ENCODE measurements around the gene SMARCC2. TPM values are rescaled to one million over a fixed set of nuclear protein-coding genes. Genes with fewer than 3 reads are reported as not detected.
A peak's percentile ranks its signal among the peaks of the same experiment; 100 is the strongest.

SMARCC2 gene
- total RNA-seq, 1 donor from 2014 or later = 67.1 TPM

DNA sequence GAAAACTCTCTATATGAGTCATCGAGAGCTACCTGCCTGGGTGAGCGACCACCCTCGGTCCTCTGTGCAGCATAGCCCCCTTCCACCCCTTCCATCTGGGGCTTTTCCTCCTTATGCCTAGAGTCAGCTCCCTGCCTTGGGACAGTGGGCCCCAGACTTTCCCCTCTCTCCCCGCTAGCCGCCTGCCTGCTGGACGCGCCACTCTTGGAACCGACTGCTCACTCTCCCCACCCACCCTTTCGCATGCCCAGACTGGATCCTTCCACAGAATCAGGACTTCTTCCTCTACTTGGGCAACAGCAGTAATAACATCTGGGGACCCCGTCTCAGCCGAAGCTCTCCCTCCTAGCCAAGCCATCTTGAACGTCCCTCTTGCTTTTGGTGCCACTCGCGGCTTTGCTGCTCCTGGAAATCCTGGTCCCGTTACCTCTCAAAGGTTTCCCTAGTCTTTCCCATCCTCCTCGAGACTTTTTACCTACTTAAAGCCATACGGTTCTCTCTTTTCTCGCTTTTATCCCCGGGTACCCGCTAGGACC lies 60.5 kb downstream of the SMARCC2 start:
- peaks cover 57% of the 10 kb centered on the region for H3K4me1 ChIP-seq

GRCh38 chr12:56127888-56128669 lies 61.2 kb downstream of the SMARCC2 start, which contains the start of gene ESYT1:
ESYT1 (plus strand) TSS chr12:56128267; CDS start chr12:56128320, 53 bp downstream.
- Histone ChIP-seq H3K27ac (replicated peaks) (peak within 1 kb of the TSS; percentile 91), H3K36me3 (peaks cover 30% of the 10 kb centered on the region), H3K4me1 (peaks cover 63% of the 10 kb centered on the region), H3K27me3 (ENCODE audit: low read depth) (no peaks in the 10 kb centered on the region), H3K9me3 (replicated peaks) (no peaks in the 10 kb centered on the region), H3K4me3 (peak within 1 kb of the TSS; percentile 89)
- DNase-seq = peak; percentile 98
- TF ChIP-seq, protein P1, sequence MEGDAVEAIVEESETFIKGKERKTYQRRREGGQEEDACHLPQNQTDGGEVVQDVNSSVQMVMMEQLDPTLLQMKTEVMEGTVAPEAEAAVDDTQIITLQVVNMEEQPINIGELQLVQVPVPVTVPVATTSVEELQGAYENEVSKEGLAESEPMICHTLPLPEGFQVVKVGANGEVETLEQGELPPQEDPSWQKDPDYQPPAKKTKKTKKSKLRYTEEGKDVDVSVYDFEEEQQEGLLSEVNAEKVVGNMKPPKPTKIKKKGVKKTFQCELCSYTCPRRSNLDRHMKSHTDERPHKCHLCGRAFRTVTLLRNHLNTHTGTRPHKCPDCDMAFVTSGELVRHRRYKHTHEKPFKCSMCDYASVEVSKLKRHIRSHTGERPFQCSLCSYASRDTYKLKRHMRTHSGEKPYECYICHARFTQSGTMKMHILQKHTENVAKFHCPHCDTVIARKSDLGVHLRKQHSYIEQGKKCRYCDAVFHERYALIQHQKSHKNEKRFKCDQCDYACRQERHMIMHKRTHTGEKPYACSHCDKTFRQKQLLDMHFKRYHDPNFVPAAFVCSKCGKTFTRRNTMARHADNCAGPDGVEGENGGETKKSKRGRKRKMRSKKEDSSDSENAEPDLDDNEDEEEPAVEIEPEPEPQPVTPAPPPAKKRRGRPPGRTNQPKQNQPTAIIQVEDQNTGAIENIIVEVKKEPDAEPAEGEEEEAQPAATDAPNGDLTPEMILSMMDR (IDR thresholded peaks at IDR 0.05; ENCODE audit: borderline replicate concordance) = no peak
- intact Hi-C loops (cut with micrococcal nuclease) = no loop called here

More for the DNA sequence above, 60.5 kb downstream of the SMARCC2 start:
- intact Hi-C loops (cut with micrococcal nuclease) = no loop called here
- Histone ChIP-seq H3K27ac (replicated peaks) (peak overlapping the region; percentile 91), H3K36me3 (peaks cover 36% of the 10 kb centered on the region), H3K4me3 (peak overlapping the region; percentile 89), H3K9me3 (replicated peaks) (no peaks in the 10 kb centered on the region), H3K27me3 (ENCODE audit: low read depth) (no peaks in the 10 kb centered on the region)
- no peak for DNase-seq
- TF ChIP-seq, protein P1 (IDR thresholded peaks at IDR 0.05; ENCODE audit: borderline replicate concordance) = no peak

GRCh38 chr12:56127485-56127887 lies 61.8 kb downstream of the SMARCC2 start:
- Histone ChIP-seq H3K27me3 (ENCODE audit: low read depth) (no peaks in the 10 kb centered on the region), H3K36me3 (peaks cover 24% of the 10 kb centered on the region), H3K4me3 (peak overlapping the region; percentile 89), H3K4me1 (peaks cover 69% of the 10 kb centered on the region), H3K9me3 (replicated peaks) (no peaks in the 10 kb centered on the region), H3K27ac (replicated peaks) (peak overlapping the region; percentile 91)
- intact Hi-C loops (cut with micrococcal nuclease) = no loop called here
- DNase-seq = no peak
- TF ChIP-seq, protein P1 (IDR thresholded peaks at IDR 0.05; ENCODE audit: borderline replicate concordance) = no peak

- Histone ChIP-seq H3K4me3 (peak overlapping the region; percentile 89), H3K4me1 (peaks cover 76% of the 10 kb centered on the region), H3K9me3 (replicated peaks) (no peaks in the 10 kb centered on the region), H3K36me3 (peaks cover 21% of the 10 kb centered on the region), H3K27me3 (ENCODE audit: low read depth) (no peaks in the 10 kb centered on the region), H3K27ac (replicated peaks) (peak overlapping the region; percentile 91)
- intact Hi-C loops (cut with micrococcal nuclease) = no loop called here
- TF ChIP-seq, protein P1 (IDR thresholded peaks at IDR 0.05; ENCODE audit: borderline replicate concordance) = no peak
- DNase-seq = no peak
Observed at GRCh38 chr12:56126732-56127239, 62.5 kb downstream of the SMARCC2 start.

DNA sequence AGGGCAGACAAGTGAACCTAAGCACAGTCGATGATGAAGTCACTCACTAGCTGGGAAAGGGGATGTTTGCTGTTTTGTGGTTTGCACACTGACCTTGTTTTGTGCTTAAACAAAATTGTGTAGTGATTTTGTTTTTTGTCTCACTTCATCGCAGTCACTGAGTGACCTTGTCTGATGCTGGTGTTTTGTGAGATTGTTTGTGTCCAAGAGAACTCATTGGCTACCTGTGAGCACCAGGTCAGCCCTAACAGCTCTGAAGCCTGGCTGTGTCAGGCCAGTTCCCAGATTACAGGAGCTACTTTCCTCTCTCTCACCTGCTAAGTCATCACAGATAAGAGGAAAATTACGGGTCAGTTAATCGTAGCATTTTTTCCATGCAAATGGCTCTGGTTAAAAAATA lies 65.2 kb downstream of the SMARCC2 start:
- no peak for DNase-seq
- intact Hi-C loops (cut with micrococcal nuclease) = no loop called here
- Histone ChIP-seq H3K9me3 (replicated peaks) (no peaks in the 10 kb centered on the region), H3K27me3 (ENCODE audit: low read depth) (no peaks in the 10 kb centered on the region), H3K4me3 (no peak overlapping the region), H3K4me1 (peaks cover 91% of the 10 kb centered on the region), H3K36me3 (peaks cover 20% of the 10 kb centered on the region), H3K27ac (replicated peaks) (peak overlapping the region; percentile 17)
- TF ChIP-seq, protein P1 (IDR thresholded peaks at IDR 0.05; ENCODE audit: borderline replicate concordance) = no peak

All from left ventricle myocardium inferior (tissue), 1 donor.